ENCODE data around the gene CTNND2. TPM values are rescaled to one million over a fixed set of nuclear protein-coding genes. Genes with fewer than 3 reads are reported as not detected.

Gene CTNND2
- total RNA-seq, 2 experiments from 2014 or later: 0.20 TPM; not detected in 1

- no peaks in the 10 kb centered on the region for H3K36me3 Mint-ChIP-seq (ENCODE audit: low read depth)
- H3K4me3 ChIP-seq (ENCODE audit: low read length): no peak overlapping the region
- H3K9me3 Mint-ChIP-seq: peaks cover 4% of the 10 kb centered on the region
- ChIA-PET POLR2A (no interaction called here), CTCF (no interaction called here)
- intact Hi-C loops (cut with DNase I, micrococcal nuclease): no loop called here
- H3K27ac ChIP-seq (ENCODE audit: low read depth in 1 of 2, low read length in 2 of 2): no peak overlapping the region
- no peak overlapping the region for H3K27ac Mint-ChIP-seq
- H3K27me3 Mint-ChIP-seq: no peaks in the 10 kb centered on the region
- DNase-seq (no peak), ATAC-seq (ENCODE audit: poor library complexity) (no peak)
- peaks cover 0 to 8% of the 10 kb centered on the region in 2 experiments for H3K9me3 ChIP-seq (ENCODE audit: control insufficient read depth in 1 of 2, insufficient read depth in 1 of 2, low read length in 2 of 2)
- H3K4me3 Mint-ChIP-seq: no peak overlapping the region
- H3K4me1 ChIP-seq (ENCODE audit: insufficient read depth, low read length): no peaks in the 10 kb centered on the region
- no peak for TF ChIP-seq CTCF (IDR thresholded peaks at IDR 0.05)
- H3K4me1 Mint-ChIP-seq (ENCODE audit: low read depth): no peaks in the 10 kb centered on the region
- H3K36me3 ChIP-seq (ENCODE audit: insufficient read depth, low read length): no peaks in the 10 kb centered on the region
- no peaks in the 10 kb centered on the region for H3K27me3 ChIP-seq (ENCODE audit: control insufficient read depth in 1 of 2, insufficient read depth in 2 of 2, low read length in 2 of 2)
Measured at GRCh38 chr5:11931638-11932037, 27.4 kb upstream of the CTNND2 start.

GRCh38 chr5:11928909-11929308 lies 24.7 kb upstream of the CTNND2 start:
- H3K36me3 Mint-ChIP-seq (ENCODE audit: low read depth): no peaks in the 10 kb centered on the region
- Histone ChIP-seq H3K4me1 (ENCODE audit: insufficient read depth, low read length) (no peaks in the 10 kb centered on the region), H3K27ac (ENCODE audit: low read depth in 1 of 2, low read length in 2 of 2) (no peak overlapping the region), H3K4me3 (ENCODE audit: low read length) (no peak overlapping the region), H3K36me3 (ENCODE audit: insufficient read depth, low read length) (no peaks in the 10 kb centered on the region), H3K9me3 (ENCODE audit: control insufficient read depth in 1 of 2, insufficient read depth in 1 of 2, low read length in 2 of 2) (peaks cover 0 to 12% of the 10 kb centered on the region in 2 experiments), H3K27me3 (ENCODE audit: control insufficient read depth in 1 of 2, insufficient read depth in 2 of 2, low read length in 2 of 2) (no peaks in the 10 kb centered on the region)
- no peaks in the 10 kb centered on the region for H3K27me3 Mint-ChIP-seq
- intact Hi-C loops (cut with DNase I, micrococcal nuclease): no loop called here
- ChIA-PET POLR2A (no interaction called here), CTCF (no interaction called here)
- H3K27ac Mint-ChIP-seq: no peak overlapping the region
- ATAC-seq (ENCODE audit: poor library complexity) (no peak), DNase-seq (no peak)
- H3K4me3 Mint-ChIP-seq: no peak overlapping the region
- H3K4me1 Mint-ChIP-seq (ENCODE audit: low read depth): no peaks in the 10 kb centered on the region
- H3K9me3 Mint-ChIP-seq: peaks cover 9% of the 10 kb centered on the region
- TF ChIP-seq CTCF (IDR thresholded peaks at IDR 0.05): no peak

- Mint-ChIP-seq H3K4me3 (no peak overlapping the region), H3K4me1 (ENCODE audit: low read depth) (no peaks in the 10 kb centered on the region), H3K27me3 (no peaks in the 10 kb centered on the region), H3K9me3 (peaks cover 12% of the 10 kb centered on the region), H3K36me3 (ENCODE audit: low read depth) (no peaks in the 10 kb centered on the region), H3K27ac (no peak overlapping the region)
- CTCF ChIA-PET: no interaction called here
- H3K4me1 ChIP-seq (ENCODE audit: insufficient read depth, low read length): no peaks in the 10 kb centered on the region
- POLR2A ChIA-PET: no interaction called here
- no peaks in the 10 kb centered on the region for H3K27me3 ChIP-seq (ENCODE audit: control insufficient read depth in 1 of 2, insufficient read depth in 2 of 2, low read length in 2 of 2)
- no peak for TF ChIP-seq CTCF (IDR thresholded peaks at IDR 0.05)
- ATAC-seq (ENCODE audit: poor library complexity) (no peak), DNase-seq (no peak)
- H3K4me3 ChIP-seq (ENCODE audit: low read length): no peak overlapping the region
- peaks cover 0 to 4% of the 10 kb centered on the region in 2 experiments for H3K9me3 ChIP-seq (ENCODE audit: control insufficient read depth in 1 of 2, insufficient read depth in 1 of 2, low read length in 2 of 2)
- H3K27ac ChIP-seq (ENCODE audit: low read depth in 1 of 2, low read length in 2 of 2): no peak overlapping the region
- intact Hi-C loops (cut with DNase I, micrococcal nuclease): no loop called here
- H3K36me3 ChIP-seq (ENCODE audit: insufficient read depth, low read length): no peaks in the 10 kb centered on the region
Measured at GRCh38 chr5:11925701-11926100, 21.5 kb upstream of the CTNND2 start.

All from CD4-positive, alpha-beta T cell (primary cell).